SU-DHL-6 (cell line): ENCODE measurements around the gene C1QTNF1.

Experiments used
- H2AFZ ChIP-seq: fragments of 200-600 bp; sonication (generic); 2 replicates; pipeline ENCODE4 v1.6.1; 2014; ENCODE audit warnings: low read depth, mild to moderate bottlenecking, moderate library complexity, mixed read lengths, antibody characterized with exemption, low read length; ENCODE audit not compliant: severe bottlenecking
- H3F3A ChIP-seq: fragments of 200-600 bp; shearing (Covaris generic); 2 replicates; pipeline ENCODE4 v1.6.0; 2016; ENCODE audit warnings: antibody characterized with exemption, mild to moderate bottlenecking; ENCODE audit not compliant: insufficient read depth
- H3K27ac ChIP-seq: fragments of 200-600 bp; sonication (generic); 2 replicates; pipeline ENCODE4 v1.5.1; 2016; ENCODE audit warnings: low read depth, mild to moderate bottlenecking, low read length, moderate library complexity, mixed read lengths
- H3K27me3 ChIP-seq: fragments of 200-600 bp; sonication (generic), shearing (Covaris generic); 2 replicates; pipeline ENCODE4 v1.6.0; 2014; ENCODE audit warnings: mild to moderate bottlenecking, low read length
- H3K36me3 ChIP-seq: fragments of 200-600 bp; sonication (generic); 2 replicates; pipeline ENCODE4 v1.6.1; 2014; ENCODE audit warnings: mild to moderate bottlenecking, low read length, mixed read lengths
- H3K4me2 ChIP-seq: fragments of 300-600, 200-600 bp; shearing (Covaris generic), sonication (generic); 2 replicates; pipeline ENCODE4 v1.6.0; 2014; ENCODE audit warnings: low read length, low read depth, mild to moderate bottlenecking; ENCODE audit not compliant: poor library complexity, severe bottlenecking
- H3K4me3 ChIP-seq: fragments of 200-600 bp; sonication (generic); 2 replicates; pipeline ENCODE4 v1.5.1; 2014; ENCODE audit warnings: antibody characterized with exemption, low read length, mild to moderate bottlenecking, mixed read lengths; ENCODE audit not compliant: insufficient read depth, poor library complexity, severe bottlenecking
- H3K79me2 ChIP-seq: fragments of 200-600 bp; sonication (generic); 2 replicates; pipeline ENCODE4 v1.6.1; 2014; ENCODE audit warnings: mild to moderate bottlenecking, low read length, moderate library complexity; ENCODE audit not compliant: insufficient read depth
- H3K9ac ChIP-seq: fragments of 200-600 bp; sonication (generic); 2 replicates; pipeline ENCODE4 v1.7.0; 2014; ENCODE audit warnings: mild to moderate bottlenecking, low read length
- H3K9me2 ChIP-seq: fragments of 200-600 bp; sonication (generic); replicated peaks from 2 replicates; pipeline ENCODE4 v1.6.1; 2014; ENCODE audit warnings: low read length; ENCODE audit not compliant: insufficient read depth
- H3K9me3 ChIP-seq: fragments of 200-600 bp; sonication (generic); 2 replicates; pipeline ENCODE4 v1.6.1; 2014; ENCODE audit warnings: low read length, mixed read lengths; ENCODE audit not compliant: insufficient read depth
- H4K20me1 ChIP-seq: fragments of 200-600 bp; sonication (generic); 2 replicates; pipeline ENCODE4 v1.6.1; 2014; ENCODE audit warnings: low read depth, mild to moderate bottlenecking, antibody characterized with exemption, low read length, moderate library complexity, mixed read lengths
- EZH2phosphoT487 ChIP-seq: fragments of 200-600 bp; sonication (generic), shearing (Covaris generic); conservative IDR thresholded peaks from 2 replicates; pipeline ENCODE4 v1.6.1; 2018; ENCODE audit warnings: mild to moderate bottlenecking, antibody characterized with exemption, low read length, moderate library complexity, mixed read lengths
- TF ChIP-seq, protein P1 (sequence below): fragments of 200-600 bp; sonication (generic); IDR thresholded peaks from one replicate; pipeline ENCODE4 v1.5.1; 2017; ENCODE audit warnings: antibody characterized with exemption, mild to moderate bottlenecking, low read length, moderate library complexity; ENCODE audit not compliant: insufficient read depth, poor library complexity, severe bottlenecking

The C1QTNF1 gene

DNA sequence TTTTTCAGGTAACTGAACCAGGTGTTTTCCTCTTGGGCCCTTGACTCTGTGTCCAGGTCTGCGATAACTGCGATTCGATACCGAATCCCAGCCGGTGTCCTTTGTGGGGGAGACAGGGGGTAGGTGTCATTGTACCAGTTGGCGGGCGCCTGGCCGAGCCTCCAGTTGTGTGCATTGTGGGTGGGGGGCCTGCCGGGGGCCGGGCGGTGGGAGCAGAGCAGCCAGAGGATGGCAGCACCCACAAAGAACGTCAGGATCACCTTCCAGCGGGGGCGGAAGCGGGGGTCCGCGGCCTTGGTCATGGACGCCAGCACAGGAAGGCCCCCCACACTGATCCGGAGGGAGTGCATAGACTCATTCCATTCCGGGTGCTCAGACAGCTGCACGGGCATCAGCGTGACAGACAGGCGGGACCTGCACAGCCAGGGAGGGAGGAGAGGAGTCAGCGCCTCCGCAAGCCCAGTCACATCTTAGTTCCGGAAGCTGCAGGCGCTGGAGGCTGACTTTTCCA, 26.7 kb upstream of the C1QTNF1 start:
- no peak overlapping the region for H3K4me3 ChIP-seq
- no peaks in the 10 kb centered on the region for H3K9me3 ChIP-seq
- H3K9me2 ChIP-seq: no peaks in the 10 kb centered on the region
- H3F3A ChIP-seq: no peaks in the 10 kb centered on the region
- no peak overlapping the region for H2AFZ ChIP-seq
- no peaks in the 10 kb centered on the region; the same call in 1 of the 2 replicates for H3K36me3 ChIP-seq
- no peak overlapping the region for H3K4me2 ChIP-seq
- no peak overlapping the region for H3K27ac ChIP-seq
- H4K20me1 ChIP-seq: no peaks in the 10 kb centered on the region
- no peak overlapping the region for H3K9ac ChIP-seq
- no peaks in the 10 kb centered on the region for H3K27me3 ChIP-seq
- no peak for TF ChIP-seq EZH2phosphoT487
- TF ChIP-seq, protein P1, sequence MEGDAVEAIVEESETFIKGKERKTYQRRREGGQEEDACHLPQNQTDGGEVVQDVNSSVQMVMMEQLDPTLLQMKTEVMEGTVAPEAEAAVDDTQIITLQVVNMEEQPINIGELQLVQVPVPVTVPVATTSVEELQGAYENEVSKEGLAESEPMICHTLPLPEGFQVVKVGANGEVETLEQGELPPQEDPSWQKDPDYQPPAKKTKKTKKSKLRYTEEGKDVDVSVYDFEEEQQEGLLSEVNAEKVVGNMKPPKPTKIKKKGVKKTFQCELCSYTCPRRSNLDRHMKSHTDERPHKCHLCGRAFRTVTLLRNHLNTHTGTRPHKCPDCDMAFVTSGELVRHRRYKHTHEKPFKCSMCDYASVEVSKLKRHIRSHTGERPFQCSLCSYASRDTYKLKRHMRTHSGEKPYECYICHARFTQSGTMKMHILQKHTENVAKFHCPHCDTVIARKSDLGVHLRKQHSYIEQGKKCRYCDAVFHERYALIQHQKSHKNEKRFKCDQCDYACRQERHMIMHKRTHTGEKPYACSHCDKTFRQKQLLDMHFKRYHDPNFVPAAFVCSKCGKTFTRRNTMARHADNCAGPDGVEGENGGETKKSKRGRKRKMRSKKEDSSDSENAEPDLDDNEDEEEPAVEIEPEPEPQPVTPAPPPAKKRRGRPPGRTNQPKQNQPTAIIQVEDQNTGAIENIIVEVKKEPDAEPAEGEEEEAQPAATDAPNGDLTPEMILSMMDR: no peak
- peaks cover 17% of the 10 kb centered on the region for H3K79me2 ChIP-seq

DNA sequence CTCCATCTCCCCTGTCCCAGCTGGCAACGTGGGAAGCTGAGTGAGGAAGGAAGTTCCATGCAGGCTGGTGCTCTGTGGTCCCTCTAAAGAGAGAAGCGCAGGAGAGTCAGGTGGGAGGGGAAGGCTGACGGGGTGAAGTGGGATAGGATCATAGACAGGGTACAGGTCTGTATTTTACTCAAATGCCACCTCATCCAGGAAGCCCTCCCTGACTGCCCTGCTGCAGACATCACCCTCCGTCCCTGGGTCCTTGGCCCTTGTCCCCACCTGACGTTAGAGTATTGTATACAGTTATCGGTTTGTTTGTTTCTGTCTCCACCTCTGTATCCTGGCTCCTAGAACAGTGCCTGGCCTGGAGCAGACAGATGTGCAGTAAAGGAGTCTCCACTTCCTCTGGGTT, 26.1 kb upstream of the C1QTNF1 start:
- H3K9me3 ChIP-seq: no peaks in the 10 kb centered on the region
- no peaks in the 10 kb centered on the region for H3K9me2 ChIP-seq
- no peak overlapping the region for H3K27ac ChIP-seq
- H3F3A ChIP-seq: no peaks in the 10 kb centered on the region
- no peaks in the 10 kb centered on the region for H4K20me1 ChIP-seq
- TF ChIP-seq, protein P1: no peak
- no peak for TF ChIP-seq EZH2phosphoT487
- H3K27me3 ChIP-seq: no peaks in the 10 kb centered on the region
- no peak overlapping the region for H3K9ac ChIP-seq
- H3K4me3 ChIP-seq: no peak overlapping the region
- no peaks in the 10 kb centered on the region for H3K36me3 ChIP-seq
- H3K4me2 ChIP-seq: no peak overlapping the region
- no peak overlapping the region for H2AFZ ChIP-seq
- H3K79me2 ChIP-seq: peaks cover 23% of the 10 kb centered on the region

DNA sequence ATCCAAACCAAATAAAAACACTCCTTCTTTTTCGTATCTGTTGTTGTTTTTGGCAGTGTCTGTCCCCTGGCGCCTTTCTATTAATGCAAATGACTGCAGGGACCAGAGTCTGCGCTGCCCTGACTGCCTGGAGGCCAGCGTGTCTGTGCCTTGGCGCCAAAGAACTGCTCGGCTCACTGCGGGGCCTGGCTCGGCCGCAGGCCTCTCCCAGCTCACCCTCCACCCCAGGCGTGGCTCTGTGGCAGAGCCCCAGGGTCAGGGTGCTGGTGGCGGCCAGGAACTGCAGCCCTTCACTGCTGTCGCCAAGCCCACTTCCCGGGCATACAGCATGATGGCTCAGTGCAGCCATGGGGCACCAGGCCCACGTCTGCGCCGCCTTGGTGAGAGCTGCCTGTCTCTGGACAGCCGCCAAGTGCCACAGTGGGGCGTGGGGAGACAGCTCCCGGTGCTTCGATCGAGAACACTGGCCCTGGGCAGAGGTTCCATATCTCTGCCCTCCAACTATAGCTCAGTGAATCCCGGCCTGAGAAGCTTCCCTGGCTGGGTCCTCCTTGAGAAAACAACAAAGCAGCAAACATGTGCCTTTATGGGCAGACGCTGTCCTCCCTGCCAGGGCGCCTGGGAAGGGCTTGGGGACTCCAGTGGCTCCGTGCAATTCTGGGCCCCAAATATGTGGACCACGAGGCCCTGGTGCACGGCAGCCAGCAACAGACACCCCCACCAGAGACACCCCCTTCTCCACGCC, 25.5 kb upstream of the C1QTNF1 start:
- Histone ChIP-seq H3K36me3 (no peaks in the 10 kb centered on the region), H3K9me2 (no peaks in the 10 kb centered on the region), H3K9me3 (no peaks in the 10 kb centered on the region), H3K79me2 (peaks cover 29% of the 10 kb centered on the region), H3K9ac (no peak overlapping the region), H3K4me3 (no peak overlapping the region), H3K27ac (no peak overlapping the region), H4K20me1 (no peaks in the 10 kb centered on the region), H3F3A (no peaks in the 10 kb centered on the region), H3K4me2 (no peak overlapping the region), H2AFZ (no peak overlapping the region), H3K27me3 (no peaks in the 10 kb centered on the region)
- TF ChIP-seq, protein P1: no peak
- TF ChIP-seq EZH2phosphoT487: no peak
